GM18909 (cell line): ENCODE measurements around the gene SNAI1.
"Not testable (repeated sequence)": the region's sequence is repeated elsewhere in the genome, so short reads cannot be mapped to it uniquely, and the experiment has no call there.

ENCODE experiments used
- ATAC-seq: cut with Tn5 transposase; IDR thresholded peaks from one replicate; pipeline ENCODE4 v1.9.1; 2021; ENCODE audit warnings: mild to moderate bottlenecking; ENCODE audit not compliant: unreplicated experiment, poor library complexity

SNAI1 gene

DNA sequence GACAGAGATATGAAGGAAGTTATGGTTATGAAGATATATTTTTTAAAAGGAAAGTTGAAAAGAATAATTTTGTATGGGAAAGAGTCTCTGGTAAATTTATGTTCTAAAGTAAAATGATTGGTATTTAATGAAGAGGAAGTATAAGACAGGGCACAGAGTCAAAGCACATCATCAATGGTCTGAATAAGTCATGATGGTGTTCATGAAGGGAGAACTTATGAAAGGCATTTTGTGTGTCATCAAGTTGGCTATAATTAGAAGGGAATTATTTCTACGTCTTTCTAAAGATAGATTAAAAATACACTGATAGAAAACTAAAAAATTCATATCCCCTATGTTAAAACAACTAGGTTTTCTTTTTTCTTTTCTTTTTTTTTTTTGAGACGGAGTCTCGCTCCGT is 21.4 kb upstream of the SNAI1 start:
- ATAC-seq, result no peak

DNA sequence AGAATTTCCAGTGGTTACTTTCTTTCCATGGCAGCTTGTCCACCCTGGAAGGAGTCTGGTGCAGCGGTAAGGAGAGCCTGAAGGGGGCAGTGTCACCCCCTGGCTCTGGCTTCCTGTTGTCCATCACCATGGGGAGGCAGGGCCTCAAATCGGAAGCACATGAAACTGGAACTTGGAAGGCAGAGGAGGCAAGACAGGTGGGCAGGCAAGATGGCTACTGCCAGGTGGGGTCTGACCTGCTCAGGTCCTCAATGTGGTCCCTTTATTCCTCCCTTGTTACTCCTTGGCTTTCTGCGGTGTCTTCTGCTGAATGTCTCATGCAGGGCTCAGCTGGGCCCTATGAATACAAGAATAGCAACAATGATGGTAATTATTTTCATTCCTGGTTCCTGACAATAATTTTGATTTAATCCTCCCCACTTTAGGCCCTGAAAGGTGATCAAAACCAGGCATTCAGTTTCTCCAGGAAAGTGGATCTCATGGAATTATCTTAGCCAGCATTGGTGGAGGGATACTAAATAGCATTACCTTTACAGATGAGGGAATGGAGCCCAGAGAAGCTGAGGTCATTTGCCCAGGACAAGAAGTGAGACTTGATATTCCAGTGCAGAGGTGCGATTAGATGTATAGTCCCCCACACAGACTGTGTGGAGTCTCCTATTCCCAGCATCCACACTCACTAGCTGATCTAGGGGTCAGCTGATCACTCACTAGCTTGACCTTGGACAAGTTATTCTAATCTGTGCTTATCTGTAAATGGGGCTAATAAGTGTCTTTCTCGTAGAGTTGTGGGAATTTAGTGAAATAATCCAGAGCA is 17.6 kb upstream of the SNAI1 start:
- no peak for ATAC-seq

DNA sequence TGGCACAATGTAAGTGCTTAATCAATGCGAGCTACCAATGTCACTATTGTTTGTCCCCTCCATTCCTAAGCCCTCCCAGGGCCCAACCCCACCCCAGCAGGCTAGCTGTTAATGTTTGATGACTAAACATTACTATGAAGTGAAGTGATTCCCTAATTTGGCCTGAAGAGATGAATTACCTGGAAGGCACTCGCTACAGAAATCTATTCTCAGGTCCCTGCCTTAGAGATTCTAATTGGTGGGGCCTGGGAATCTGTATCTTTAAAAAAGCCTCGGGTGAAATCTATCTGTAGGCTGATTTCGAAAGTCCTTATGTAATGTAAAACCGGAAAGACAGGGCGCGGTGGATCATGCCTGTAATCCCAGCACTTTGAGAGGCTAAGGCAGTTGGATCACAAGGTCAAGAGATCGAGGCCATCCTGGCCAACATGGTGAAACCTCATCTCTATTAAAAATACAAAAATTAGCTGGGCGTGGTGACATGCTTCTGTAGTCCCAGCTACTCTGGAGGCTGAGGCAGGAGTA is 16.9 kb upstream of the SNAI1 start:
- no peak for ATAC-seq

DNA sequence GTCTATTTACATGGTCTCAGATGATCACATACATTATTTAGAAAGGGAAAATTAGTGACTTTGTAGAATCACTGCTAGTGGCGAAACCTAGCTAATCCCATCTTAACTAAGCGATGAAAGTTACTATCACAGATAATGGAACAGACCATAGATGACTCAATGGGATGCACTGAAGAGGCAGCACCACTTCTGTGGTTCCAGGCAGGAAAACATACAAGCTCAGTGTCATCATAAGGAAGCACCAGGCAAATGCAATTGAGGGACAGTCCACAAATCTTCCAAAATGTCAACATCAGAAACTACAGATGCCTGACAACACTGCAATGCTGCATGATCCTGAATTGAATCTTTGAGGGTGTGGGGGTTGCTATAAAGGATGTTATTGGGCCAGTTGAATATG is 15.9 kb upstream of the SNAI1 start:
- no peak for ATAC-seq

DNA sequence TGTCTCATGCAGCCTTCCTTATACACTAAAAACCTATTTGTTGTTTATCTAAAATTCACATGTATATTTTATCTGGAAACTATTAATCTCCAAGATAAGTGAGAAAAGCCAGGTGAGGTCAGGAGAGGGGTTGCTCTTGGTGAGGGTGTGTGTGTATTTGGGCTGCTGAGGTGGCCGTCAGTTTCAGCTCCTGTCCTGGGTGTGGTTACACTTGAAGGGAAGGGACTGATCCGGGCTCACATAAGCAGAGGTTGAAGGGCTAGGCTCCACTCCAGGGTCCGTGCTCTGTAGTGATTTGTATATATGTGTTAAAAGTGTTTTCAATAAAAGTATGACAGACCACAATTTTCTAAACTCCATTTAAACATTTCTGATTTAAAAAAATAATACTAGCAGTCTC is 13.5 kb upstream of the SNAI1 start:
- ATAC-seq, result no peak

DNA sequence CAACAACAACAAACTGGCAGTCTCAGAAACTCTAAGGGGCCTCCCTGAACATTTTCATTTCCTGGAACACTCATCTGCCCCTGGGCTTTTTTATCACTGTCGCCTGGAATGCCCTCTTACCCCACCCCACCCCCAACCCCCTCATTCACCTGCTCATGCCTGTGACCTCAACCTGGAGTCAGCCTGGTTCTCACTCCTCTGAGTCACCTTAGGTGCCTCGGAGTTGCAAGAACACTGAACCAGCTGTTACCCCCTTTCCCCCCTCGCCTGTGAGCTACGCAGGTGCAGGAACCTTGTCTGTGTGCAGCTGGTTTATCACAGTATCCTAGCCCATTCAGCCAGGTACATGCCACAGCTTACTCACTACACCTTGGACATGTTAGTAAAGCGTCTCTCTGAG is 12.8 kb upstream of the SNAI1 start:
- no peak for ATAC-seq

DNA sequence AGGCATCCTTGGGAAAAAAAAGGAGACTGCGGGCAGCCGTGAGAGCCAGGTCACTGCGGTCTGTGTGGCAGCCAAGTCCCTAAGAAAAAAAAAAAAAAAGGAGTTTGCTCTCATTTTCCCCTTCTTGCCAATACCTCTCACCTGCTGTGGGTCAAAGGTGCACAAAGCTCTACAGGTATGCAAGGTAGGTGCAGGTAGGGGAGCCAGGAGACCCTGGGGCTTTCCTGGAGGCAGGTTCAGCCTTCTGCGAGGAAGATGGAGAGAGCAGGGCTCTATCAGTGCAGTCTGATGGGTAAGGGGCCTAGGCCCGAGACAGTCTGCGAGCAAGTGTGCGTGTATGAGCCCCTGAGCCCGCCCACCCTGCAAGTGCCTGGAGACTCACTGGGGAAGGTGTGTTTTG is 12.3 kb upstream of the SNAI1 start:
- no peak for ATAC-seq

DNA sequence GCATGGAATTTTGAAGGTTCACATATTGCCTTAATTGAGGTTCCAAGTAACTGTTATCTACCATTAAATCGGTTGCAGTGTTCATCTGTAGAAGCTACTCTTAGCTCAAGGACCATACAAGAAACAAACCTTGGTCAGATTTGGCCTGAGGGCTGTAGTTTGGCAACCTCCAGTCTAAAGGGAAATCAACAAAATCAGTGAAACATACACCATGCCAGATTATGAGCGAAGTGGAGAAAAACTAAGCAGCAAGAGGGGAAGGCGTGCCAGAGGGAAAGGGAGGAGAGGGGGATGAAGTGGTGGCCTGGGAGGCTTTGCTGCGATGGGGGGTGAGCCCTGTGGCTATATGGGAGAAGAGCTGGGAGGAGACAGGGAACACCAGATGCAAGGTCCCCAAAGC is 8.8 kb upstream of the SNAI1 start:
- no peak for ATAC-seq

DNA sequence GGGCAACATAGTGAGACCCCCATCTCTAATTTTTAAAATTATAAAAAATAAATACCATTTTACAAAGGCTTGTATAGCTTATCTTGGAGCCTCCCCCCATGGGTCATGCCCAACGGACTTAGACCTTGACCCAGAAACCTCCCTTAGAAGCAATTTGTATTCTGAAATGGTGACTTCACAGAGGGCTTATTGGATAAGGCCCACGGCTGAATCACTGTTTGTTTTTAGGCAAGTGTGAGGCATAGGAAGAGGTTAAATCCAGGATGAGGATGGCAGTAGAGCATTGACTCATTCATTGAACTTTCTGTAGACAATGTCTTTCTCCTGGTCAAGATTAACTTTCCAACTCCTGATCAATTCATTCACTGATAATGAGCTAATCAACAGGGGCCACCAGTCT is 6.2 kb upstream of the SNAI1 start:
- ATAC-seq, result no peak

DNA sequence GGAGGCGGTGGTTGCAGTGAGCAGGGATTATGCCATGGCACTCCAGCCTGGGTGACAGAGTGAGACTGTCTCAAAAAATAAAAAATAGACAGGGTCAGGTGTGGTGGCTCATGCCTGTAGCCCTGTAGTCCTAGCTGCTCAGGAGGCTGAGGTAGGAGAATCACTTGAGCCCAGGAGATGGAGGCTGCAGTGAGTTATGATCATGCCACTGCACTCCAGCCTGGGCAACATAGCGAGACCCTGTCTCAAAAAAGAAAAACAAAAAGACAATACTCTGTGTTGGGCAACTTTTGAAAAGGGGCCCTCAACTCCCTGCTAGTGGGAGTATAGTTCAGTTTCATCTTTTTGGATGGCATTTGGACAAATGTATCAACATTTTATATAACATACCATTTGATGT is 5.0 kb upstream of the SNAI1 start:
- ATAC-seq, result not testable (repeated sequence)

DNA sequence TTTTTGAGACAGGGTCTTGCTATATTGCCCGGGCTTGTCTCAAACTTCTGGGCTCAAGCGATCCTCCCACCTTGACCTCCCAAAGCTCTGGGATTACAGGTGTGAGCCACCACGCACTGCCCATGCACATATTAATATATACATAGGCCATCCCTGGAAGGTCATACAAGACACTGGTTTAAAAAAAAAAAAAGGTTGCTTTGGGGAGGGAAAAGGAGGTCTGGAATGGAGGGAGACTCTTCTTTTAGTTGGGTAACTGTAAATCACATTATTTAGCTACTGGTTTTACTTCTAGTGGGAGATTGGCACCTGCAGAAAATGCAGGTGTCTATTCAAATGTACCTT is 4.1 kb upstream of the SNAI1 start:
- ATAC-seq, result no peak

DNA sequence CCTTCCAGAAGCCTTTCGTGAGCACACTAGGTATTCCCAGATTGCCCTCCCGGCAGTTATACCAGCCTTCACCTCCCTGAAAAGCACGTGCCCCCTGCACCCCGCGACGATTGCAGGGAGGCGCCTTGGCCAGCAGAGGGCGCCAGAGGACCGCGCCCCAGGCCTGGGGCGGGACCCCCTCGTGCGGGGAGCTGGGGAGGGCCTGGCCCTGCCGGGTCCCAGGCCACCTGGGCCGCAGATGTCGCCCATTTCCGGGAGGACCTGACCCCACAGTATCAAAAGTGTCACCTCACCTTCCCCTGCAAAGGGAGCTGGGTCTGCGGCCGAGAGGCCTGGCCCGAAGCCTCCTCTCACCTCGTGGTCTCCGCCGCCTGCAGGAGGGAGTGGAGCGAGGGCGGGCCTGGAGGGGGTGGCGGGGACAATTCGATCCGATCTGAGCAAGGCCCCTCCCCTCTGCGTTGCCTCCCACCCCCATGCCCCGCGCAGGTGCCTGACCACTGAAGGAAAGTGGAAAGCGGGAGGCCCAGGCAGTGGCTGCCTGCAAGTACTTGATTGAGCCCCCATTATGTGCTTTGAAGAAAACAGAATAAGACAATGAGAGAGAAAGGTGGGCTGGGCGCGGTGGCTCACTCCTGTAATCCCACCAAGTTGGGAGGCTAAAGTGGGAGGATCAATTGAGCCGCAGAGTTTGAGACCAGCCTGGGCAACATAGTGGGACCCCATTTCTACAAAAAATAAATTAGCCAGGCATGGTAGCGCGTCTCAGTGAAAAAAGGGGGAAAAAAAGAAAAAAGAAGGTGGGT is 3.5 kb upstream of the SNAI1 start:
- ATAC-seq, result no peak

DNA sequence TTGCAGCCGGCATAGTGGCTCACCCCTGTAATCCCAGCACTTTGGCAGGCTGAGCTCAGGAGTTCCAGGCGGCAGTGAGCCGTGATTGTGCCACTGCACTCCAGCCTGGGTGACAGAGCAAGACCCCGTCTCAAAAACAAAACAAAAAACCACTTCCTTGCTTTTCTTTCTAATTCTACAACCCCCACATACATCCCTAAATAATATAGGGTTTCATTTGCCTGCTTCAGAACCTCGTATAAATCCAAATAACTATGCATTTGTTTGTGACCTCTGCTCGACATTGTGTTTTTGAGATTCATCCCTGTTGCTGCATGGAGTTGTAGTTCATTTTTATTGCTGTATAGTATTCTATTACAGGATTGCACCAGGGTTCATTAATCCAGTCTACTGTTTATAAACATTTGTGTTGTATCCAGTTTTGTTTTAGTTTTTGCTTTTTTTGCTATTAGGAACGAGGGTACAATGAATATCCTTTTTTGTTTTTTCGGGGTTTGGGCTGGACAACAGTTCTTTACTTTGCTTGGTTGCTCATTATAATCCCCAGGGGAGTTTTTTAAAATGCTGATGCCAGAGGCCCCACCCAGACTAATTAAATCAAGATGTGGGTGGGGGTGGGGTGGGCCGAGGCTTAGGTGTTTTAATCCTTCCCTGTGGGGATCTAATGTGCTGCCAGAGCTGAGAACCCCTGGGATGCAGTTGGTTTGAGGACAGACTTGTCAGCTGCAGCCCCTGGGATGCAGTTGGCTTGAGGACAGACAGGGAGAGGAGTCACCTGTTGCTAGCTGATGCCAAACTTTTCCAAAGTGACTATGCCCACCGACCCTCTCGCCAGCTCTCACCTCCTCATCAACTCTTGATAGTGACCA is 2.4 kb upstream of the SNAI1 start:
- no peak for ATAC-seq

DNA sequence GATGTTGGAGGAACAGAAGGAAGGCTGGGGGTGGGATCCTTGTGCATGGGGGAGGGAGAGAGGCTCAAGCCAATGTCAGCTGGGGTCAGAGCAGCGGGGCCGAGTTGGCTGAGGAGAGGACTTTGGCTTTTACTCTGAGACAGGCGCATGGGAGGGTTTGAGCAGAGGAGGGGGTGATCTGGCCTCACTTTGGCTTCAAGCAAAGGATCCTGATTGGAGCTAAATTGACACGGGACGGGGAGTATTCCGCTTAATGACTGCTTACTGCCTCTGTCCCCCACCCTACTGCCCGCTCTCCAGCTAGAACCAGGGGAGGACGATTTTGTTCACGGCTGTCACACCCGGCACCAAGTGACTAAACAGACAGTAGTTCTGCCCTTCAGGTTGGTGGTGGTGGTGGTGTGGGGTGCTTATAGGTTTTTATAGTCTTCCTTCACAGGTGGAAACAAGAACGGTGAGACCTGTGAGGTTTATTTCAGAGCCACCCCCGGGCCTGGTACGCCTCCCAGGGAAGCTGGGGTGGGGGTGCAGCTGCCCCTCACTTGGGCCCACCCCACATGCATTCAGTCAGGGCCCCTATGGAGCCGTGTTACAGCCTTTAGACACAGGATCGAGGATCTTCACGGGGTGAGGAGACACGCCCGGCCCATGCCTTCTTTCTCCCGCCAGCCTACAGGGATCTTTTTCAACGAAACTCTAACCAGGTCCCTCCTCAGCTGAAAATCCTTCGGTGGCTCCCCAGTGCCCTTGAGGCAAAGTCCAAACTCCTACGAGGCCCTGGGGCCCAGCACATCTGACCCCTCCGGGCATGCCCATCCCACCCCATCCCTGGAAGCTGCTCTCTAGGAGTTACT is 1.3 kb upstream of the SNAI1 start:
- ATAC-seq, result no peak

DNA sequence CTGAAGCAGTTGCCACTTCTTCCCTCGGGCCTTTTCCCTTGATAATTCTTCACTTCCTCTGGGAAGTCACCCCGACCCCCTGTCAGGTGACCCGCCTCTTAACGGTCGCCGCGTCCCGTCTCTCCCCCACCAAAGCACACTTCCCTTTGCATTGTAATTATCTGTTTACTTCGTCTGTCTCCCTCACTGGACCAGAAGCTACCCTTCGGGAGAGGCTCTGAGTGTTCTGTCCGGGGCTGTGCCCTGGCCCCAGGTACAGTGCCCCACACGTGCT is 771 bp upstream of the SNAI1 start:
- no peak for ATAC-seq

DNA sequence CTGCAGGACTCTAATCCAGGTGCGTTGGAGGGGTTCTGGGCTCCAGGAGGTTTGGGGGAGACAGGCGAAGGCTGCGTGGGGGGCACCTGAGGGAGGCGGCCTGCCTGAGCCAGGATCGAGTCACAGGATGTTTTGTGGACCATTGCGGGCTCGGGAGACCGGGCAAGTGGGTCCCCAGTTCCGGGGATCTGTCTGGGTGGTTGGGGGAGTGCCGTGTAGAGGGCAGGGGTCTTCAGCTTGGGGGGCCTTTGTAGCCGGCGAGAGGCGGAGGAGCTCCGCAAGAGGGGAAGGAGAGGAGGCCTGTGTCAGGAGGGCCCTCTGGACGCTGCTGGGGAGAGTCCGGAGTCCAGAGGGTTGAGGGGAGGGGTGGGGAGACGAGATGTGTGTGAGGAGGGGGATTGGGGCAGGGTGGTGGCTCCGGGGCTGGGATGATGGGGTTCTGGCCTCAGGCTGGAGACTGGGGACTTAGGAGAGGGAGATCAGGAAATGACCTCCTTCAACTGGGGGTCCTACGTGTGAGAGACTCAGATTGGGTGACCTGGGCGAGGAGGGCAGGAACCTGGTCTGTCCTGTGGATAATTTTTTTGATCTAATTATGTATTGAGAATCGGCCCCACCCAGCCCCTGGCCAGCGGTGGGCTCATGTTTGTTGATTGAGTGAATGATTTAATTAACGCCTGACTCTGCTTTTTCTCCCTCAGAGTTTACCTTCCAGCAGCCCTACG is 505 bp downstream of the SNAI1 start:
- ATAC-seq, result no peak

DNA sequence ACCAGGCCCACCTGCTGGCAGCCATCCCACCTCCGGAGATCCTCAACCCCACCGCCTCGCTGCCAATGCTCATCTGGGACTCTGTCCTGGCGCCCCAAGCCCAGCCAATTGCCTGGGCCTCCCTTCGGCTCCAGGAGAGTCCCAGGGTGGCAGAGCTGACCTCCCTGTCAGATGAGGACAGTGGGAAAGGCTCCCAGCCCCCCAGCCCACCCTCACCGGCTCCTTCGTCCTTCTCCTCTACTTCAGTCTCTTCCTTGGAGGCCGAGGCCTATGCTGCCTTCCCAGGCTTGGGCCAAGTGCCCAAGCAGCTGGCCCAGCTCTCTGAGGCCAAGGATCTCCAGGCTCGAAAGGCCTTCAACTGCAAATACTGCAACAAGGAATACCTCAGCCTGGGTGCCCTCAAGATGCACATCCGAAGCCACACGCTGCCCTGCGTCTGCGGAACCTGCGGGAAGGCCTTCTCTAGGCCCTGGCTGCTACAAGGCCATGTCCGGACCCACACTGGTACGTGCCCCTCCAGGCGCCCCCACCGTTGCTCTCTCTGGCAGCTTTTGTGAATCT is 1.1 kb downstream of the SNAI1 start:
- no peak for ATAC-seq

DNA sequence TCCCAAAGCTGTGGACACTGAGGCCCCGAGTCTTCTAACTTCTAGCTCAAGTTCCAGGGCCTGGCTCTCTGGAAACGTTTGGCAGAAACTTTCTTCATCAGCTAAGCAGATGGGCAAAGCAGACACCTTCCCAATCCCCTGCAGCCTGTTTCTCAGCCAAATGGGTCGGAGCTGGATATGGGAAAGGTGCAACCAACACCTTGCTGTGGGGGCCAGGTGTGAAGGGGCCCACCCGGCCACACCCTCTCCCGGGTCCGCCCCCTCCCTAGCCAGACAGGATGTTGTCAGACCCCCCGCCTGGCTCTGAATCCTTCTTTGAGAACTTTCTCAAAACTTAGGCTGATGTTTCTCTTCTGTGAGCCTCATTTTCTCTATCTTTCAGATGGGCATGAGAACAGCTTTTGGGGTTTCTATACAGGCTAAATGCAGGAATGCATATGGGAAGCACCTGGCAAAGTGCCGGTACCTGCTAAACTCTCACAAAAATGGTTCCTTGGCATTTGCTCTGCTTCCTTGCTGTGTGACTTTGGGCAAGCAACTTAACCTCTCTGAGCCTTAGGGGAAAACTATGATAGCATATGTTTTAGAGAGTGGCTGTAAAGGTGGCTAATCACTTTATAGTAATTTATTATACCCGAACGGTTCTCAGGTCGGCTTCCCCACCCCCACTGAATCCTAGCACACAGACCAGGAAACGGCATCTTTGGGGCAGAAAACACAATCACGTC is 1.8 kb downstream of the SNAI1 start:
- no peak for ATAC-seq

DNA sequence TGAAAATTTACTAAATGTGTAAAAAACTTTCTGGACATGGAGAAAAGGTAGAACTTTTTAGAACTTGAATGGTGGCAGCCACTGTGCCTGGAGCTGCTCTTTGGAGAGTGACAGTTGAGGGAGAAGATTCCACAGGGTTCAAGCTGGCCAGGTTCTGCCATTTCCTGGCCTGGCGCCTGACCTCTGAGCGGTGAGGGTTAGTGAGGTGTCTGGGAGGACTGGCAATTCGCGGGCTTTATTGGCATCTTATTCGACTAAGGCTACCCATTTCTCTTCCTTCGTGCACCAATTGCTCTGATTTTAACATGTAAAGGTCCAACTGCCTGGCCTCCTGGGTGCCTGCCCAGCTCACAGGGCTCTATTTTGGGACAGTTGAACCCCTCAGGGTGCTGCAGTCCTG is 2.4 kb downstream of the SNAI1 start:
- ATAC-seq, result no peak
